Skeletal muscle satellite cell (primary cell): Measurements from ENCODE around the gene EPN1.

ENCODE experiments used
- H3K27me3 ChIP-seq: 2 replicates; pipeline ENCODE4 v1.7.0; 2013; ENCODE audit warnings: low read length; ENCODE audit not compliant: control insufficient read depth, insufficient read depth
- H3K36me3 ChIP-seq: 2 replicates; pipeline ENCODE4 v1.7.0; 2013; ENCODE audit warnings: mild to moderate bottlenecking, control low read depth, low read length; ENCODE audit not compliant: insufficient read depth
- H3K4me1 ChIP-seq: 2 replicates; pipeline ENCODE4 v1.7.0; 2013; ENCODE audit warnings: low read length; ENCODE audit not compliant: control insufficient read depth, insufficient read depth
- H3K4me2 ChIP-seq: 2 replicates; pipeline ENCODE4 v1.7.0; 2013; ENCODE audit warnings: mild to moderate bottlenecking, low read length
- H3K4me3 ChIP-seq: 2 replicates; pipeline ENCODE4 v1.7.0; 2013; ENCODE audit warnings: low read length
- H3K9ac ChIP-seq: 2 replicates; pipeline ENCODE4 v1.7.0; 2013; ENCODE audit warnings: mild to moderate bottlenecking, low read depth, low read length, moderate library complexity
- H3K9me3 ChIP-seq: replicated peaks from 2 replicates; pipeline ENCODE4 v1.7.0; 2013; ENCODE audit warnings: mild to moderate bottlenecking, control low read depth, low read length

Gene EPN1

DNA sequence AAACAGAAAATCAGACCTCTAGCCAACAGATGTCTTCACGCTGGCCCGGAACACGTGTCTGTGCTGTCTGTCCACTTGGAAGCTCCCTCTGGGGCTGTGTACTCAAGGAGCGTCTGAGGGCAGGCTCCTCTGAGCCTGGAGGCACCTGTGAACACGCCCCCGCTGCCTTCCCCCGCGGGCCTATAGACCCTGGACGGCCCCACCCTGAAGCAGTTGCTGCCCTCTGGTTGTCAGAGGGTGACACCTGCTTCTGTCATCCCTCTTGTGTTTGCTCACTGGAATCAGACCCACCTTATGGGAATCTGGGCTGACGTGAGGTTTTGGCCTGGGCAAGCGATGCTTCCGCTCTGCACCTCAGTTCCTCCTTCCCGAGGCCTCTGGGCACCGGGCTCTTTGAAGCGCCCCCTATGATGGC is 19.2 kb downstream of the EPN1 start:
- Histone ChIP-seq H3K4me3 (no peak overlapping the region), H3K4me2 (no peak overlapping the region), H3K9me3 (no peaks in the 10 kb centered on the region), H3K36me3 (peaks cover 59% of the 10 kb centered on the region), H3K27me3 (no peaks in the 10 kb centered on the region), H3K4me1 (no peaks in the 10 kb centered on the region), H3K9ac (no peak overlapping the region)

DNA sequence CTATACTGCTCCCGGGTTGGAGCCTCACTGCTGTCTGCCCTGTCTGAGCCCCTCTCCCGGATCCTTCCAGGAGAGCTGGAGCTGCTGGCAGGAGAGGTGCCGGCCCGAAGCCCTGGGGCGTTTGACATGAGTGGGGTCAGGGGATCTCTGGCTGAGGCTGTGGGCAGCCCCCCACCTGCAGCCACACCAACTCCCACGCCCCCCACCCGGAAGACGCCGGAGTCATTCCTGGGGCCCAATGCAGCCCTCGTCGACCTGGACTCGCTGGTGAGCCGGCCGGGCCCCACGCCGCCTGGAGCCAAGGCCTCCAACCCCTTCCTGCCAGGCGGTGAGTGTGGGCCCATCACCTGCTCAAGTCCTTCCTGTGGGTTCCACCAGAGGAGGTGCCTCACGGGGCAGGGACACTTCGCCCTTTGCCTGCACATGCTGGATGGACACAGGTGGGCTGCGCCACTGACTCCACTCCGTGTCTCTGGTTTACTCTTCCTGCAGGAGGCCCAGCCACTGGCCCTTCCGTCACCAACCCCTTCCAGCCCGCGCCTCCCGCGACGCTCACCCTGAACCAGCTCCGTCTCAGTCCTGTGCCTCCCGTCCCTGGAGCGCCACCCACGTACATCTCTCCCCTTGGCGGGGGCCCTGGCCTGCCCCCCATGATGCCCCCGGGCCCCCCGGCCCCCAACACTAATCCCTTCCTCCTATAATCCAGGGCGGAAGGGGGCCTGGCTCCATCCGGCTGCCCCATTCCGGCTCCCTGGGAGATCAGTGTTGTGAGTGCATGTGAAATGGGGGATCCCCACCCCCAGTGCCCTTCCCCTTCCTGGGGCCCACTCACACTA is 19.8 kb downstream of the EPN1 start:
- no peaks in the 10 kb centered on the region for H3K9me3 ChIP-seq
- H3K9ac ChIP-seq = no peak overlapping the region
- H3K27me3 ChIP-seq = no peaks in the 10 kb centered on the region
- peaks cover 52% of the 10 kb centered on the region for H3K36me3 ChIP-seq
- H3K4me1 ChIP-seq = no peaks in the 10 kb centered on the region
- no peak overlapping the region for H3K4me3 ChIP-seq
- no peak overlapping the region for H3K4me2 ChIP-seq

DNA sequence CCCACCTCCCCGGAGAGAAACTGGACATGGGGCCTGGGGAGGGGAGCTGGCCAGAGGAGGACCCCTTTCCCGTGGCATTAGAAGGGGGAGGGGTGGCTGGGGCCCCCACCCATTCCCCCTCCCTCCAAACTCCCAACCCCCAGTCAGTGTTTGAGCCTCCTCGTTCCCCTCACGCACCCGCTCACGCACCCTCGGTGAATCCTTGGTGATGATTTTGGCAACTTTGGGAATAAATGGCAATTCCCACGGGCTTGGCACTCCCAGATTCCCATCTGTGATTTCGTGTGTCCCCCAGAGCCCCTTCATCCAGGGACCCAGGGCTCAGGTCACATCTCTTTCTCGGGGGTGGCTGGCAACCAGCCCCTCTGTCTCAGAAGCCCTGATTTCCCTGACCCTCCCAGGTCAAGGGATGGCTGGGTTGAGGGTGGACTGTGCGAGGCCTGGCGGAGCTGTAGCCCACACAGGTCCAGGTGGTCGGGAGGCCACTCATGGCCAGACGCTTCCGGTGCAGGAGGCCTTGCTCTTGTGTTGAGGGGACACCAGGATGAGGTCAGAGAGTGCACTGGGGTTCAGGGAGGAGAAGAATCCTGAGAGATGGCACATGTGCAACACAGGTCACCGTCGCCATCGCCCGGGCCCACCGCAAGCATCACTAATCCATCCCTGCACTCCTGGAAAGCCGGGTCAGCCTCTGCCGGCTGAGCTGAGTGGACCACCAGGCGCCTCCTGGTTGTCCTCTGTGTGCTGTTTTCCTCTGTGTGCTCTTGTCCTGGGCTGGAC is 20.7 kb downstream of the EPN1 start:
- H3K4me3 ChIP-seq = no peak overlapping the region
- H3K36me3 ChIP-seq = peaks cover 50% of the 10 kb centered on the region
- no peak overlapping the region for H3K9ac ChIP-seq
- no peaks in the 10 kb centered on the region for H3K27me3 ChIP-seq
- H3K4me1 ChIP-seq = no peaks in the 10 kb centered on the region
- no peaks in the 10 kb centered on the region for H3K9me3 ChIP-seq
- H3K4me2 ChIP-seq = no peak overlapping the region

DNA sequence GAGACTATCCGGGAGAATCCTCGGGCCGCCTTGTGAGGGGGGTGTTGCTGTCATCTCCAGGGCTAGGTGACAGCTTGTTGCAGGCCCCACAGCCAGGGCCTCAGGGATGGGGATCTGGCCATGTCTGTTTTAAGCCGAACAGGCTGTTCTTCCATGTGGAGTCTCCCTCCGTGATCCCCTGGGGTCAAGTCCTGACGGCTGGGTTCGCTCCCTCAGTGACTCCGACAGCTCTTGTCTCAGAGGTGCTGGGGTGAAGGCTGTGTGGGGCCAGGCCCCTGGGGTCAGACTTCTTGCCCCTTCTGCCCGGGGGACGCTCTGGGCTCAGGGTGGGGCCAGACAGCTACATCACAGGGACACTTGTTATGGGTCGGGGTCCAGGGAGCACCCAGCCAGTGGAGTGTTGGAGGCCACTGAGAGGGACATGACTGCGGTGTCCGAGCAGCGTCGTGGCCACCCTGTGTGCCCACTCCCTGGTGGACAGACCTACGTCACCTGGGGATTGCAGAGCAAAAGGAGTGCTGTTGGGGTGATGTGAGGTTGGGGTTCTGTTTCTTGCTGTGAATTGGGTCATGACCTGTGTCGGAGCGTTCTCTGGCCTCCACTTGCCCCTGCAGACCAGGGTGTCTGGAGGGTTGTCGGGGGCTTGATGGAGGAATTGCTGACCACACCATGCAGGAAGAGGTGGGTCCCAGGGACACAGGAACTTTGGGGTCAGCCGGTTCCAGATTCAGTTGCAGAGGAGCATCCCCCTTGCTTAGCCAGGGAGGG is 21.5 kb downstream of the EPN1 start:
- H3K27me3 ChIP-seq = no peaks in the 10 kb centered on the region
- H3K4me1 ChIP-seq = no peaks in the 10 kb centered on the region
- no peak overlapping the region for H3K4me3 ChIP-seq
- H3K36me3 ChIP-seq = peaks cover 52% of the 10 kb centered on the region
- H3K4me2 ChIP-seq = no peak overlapping the region
- no peak overlapping the region for H3K9ac ChIP-seq
- H3K9me3 ChIP-seq = no peaks in the 10 kb centered on the region

DNA sequence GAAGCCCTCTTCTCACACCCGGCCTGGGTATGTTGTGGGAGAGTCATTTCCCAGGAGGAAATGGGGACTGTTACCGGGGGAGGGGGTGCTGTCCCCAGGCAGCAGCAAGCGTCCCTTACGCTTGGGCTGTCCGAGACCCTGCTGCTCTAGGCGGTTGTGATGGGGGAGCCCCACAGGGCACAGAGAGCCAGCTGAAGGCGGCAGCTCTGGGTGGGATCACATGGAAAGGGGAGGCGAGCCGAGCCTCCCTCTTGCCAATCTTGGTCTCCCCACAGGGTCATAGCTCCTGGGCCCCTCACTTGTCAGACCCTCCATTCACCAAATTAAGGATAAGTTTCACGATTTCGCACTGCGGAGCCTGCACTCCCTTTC is 22.0 kb downstream of the EPN1 start:
- Histone ChIP-seq H3K36me3 (peaks cover 54% of the 10 kb centered on the region), H3K4me1 (no peaks in the 10 kb centered on the region), H3K9me3 (no peaks in the 10 kb centered on the region), H3K27me3 (no peaks in the 10 kb centered on the region), H3K4me3 (no peak overlapping the region), H3K4me2 (no peak overlapping the region), H3K9ac (no peak overlapping the region)

DNA sequence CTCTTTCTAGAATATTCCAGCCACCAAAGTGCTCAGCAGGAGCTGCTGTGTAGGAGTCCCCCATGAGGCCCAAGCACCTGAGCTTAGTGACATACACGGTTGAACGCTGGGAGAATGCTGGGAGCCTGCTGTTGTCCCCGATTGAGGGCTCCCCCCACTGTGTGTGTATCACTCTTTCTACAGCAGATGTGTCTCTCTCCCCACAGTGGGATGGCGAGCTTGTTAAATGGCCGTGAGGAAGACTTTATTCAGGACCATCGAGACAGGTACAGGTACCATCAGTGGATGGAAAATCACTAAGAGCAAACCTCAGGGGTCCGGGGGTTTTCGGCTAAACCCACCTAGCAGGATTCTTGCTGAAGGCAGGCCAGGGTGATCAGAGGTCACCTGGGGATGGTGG is 22.7 kb downstream of the EPN1 start:
- no peaks in the 10 kb centered on the region for H3K27me3 ChIP-seq
- H3K4me1 ChIP-seq = no peaks in the 10 kb centered on the region
- H3K9ac ChIP-seq = no peak overlapping the region
- no peak overlapping the region for H3K4me3 ChIP-seq
- H3K4me2 ChIP-seq = no peak overlapping the region
- H3K36me3 ChIP-seq = peaks cover 54% of the 10 kb centered on the region
- no peaks in the 10 kb centered on the region for H3K9me3 ChIP-seq

DNA sequence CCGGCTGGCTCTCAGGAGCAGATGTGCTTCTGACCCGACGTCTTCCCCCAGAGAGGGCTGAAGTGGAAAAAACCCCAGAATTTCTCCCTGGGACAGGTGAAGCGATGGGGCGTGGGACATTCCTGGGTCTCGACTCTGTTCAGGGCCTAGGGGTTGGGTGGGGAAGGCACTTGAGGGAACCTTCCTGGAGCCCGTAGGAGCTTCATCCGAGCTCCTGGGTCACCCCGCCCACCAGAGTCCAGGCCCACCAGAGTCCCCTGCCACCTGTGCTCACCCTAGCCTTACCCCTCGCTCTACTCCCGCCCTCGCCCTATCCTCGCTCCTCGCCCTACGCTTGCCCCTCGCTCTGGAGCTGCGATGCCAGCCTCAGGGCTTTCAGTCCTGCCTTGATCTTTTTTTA is 23.2 kb downstream of the EPN1 start:
- no peaks in the 10 kb centered on the region for H3K4me1 ChIP-seq
- peaks cover 50% of the 10 kb centered on the region for H3K36me3 ChIP-seq
- no peak overlapping the region for H3K9ac ChIP-seq
- H3K9me3 ChIP-seq = no peaks in the 10 kb centered on the region
- H3K4me3 ChIP-seq = no peak overlapping the region
- H3K27me3 ChIP-seq = no peaks in the 10 kb centered on the region
- H3K4me2 ChIP-seq = no peak overlapping the region

DNA sequence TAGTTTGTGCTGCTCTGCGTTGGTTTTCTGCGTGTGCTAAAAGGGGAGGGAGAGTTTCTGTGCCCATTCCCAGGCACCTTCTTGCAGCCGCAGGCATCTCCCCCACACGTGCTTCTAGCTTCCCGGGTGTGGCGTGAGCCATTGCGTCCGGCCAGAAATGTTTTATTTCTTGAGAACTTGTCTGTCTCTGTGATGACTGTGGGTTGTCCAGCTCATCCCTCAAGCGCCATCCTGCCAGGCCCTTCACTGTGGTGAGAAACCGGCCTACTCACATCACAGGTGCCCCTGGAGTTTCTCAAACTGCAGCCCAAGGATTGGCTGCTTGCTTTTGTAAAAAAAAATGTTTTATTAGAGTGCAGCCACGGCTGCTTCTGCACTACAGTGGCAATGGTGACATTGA is 24.2 kb downstream of the EPN1 start:
- Histone ChIP-seq H3K36me3 (peaks cover 48% of the 10 kb centered on the region), H3K9me3 (no peaks in the 10 kb centered on the region), H3K4me2 (no peak overlapping the region), H3K4me3 (no peak overlapping the region), H3K27me3 (no peaks in the 10 kb centered on the region), H3K9ac (no peak overlapping the region), H3K4me1 (no peaks in the 10 kb centered on the region)

DNA sequence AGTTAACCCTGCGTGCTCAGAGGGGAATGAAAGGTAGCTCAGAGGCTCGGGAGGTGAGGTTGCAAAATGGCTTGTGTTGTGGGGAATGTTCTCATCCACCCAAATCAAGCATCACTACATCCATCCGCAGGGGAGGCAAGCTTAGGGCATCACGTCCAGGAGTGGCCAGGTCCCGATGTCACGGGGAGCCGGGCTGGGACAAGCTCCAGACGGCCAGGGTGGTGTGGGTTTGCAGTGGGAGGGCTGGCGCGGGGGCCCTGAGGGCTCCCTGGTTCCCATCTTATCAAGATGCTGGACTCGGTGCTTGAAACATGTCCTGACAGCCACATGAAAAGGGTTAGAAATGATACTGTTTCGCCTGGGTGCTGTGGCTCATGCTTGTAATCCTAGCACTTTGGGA is 25.8 kb downstream of the EPN1 start:
- Histone ChIP-seq H3K4me1 (no peaks in the 10 kb centered on the region), H3K27me3 (no peaks in the 10 kb centered on the region), H3K36me3 (peaks cover 42% of the 10 kb centered on the region), H3K4me2 (no peak overlapping the region), H3K9me3 (no peaks in the 10 kb centered on the region), H3K4me3 (no peak overlapping the region), H3K9ac (no peak overlapping the region)

DNA sequence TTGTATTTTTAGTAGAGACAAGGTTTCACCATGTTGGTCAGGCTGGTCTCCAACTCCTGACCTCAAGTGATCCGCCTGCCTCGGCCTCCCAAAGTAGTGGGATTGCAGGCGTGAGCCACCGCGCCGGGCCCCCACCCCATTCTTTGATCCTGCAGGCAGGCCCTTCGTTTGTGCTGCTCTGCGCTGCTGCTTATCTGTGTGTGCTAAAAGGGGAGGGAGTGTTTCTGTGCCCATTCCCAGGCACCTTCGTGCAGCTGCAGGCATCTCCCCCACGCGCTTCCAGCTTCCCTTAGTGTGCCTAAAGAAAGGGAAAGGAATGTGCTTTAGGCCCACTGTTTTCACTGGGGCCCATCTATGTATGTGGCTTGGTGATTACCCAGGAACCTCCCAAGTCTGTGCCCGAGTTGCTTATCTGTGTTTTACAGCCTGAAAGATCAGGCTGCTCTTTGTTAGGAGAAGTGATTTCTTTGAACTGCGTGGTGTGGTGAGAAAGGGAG is 27.2 kb downstream of the EPN1 start:
- H3K36me3 ChIP-seq = peaks cover 29% of the 10 kb centered on the region
- no peaks in the 10 kb centered on the region for H3K9me3 ChIP-seq
- H3K4me1 ChIP-seq = no peaks in the 10 kb centered on the region
- H3K4me2 ChIP-seq = no peak overlapping the region
- no peaks in the 10 kb centered on the region for H3K27me3 ChIP-seq
- H3K4me3 ChIP-seq = no peak overlapping the region
- no peak overlapping the region for H3K9ac ChIP-seq

DNA sequence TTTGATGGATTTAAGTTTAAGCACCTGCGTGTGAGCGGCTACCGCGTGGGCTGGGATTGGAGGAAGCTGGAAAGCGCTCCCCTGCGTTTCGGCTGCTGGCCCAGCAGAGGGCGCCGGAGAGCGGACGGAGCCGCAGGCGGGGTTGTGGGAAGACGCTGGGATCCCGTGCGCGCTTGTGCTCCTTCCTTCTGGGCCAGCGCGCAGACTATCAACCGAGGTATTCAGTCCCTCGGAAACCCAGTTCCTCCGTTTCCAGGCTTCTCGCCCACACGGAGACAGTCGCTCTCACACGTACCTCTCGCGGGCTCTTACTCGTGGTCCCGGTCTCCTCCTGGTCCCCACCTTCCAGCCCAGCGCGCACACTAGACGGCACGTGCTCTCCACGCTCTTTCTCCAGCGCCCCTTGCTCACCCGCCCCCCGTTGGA is 28.8 kb downstream of the EPN1 start:
- no peak overlapping the region for H3K4me3 ChIP-seq

More for the DNA sequence above, 28.8 kb downstream of the EPN1 start:
- Histone ChIP-seq H3K9ac (no peak overlapping the region), H3K27me3 (no peaks in the 10 kb centered on the region), H3K9me3 (no peaks in the 10 kb centered on the region), H3K4me1 (no peaks in the 10 kb centered on the region), H3K36me3 (peaks cover 21% of the 10 kb centered on the region), H3K4me2 (no peak overlapping the region)
